T-helper 2 cell treated with Interferon-gamma antibody and Interleukin-4, amounts not matched to agents 100 ng/mL and 5 ng/mL, for 36 hours (primary cell): ENCODE measurements around the gene NKX3-2. TPM values are rescaled to one million over a fixed set of nuclear protein-coding genes. Genes with fewer than 3 reads are reported as not detected.
"Not testable (repeated sequence)": the region's sequence is repeated elsewhere in the genome, so short reads cannot be mapped to it uniquely, and the experiment has no call there.

Source experiments
- intact Hi-C: fragments of 100-400 bp; cut with micrococcal nuclease; formaldehyde crosslinking; loops from one replicate; pipeline ENCODE4 v1.15.1; 2023
- total RNA-seq: library from RNA; stranded (reverse); gene quantifications from 2 replicates; pipeline ENCODE4 v1.2.3, GENCODE V29; 2022

Gene NKX3-2
- total RNA-seq = not detected in 2 replicates

DNA sequence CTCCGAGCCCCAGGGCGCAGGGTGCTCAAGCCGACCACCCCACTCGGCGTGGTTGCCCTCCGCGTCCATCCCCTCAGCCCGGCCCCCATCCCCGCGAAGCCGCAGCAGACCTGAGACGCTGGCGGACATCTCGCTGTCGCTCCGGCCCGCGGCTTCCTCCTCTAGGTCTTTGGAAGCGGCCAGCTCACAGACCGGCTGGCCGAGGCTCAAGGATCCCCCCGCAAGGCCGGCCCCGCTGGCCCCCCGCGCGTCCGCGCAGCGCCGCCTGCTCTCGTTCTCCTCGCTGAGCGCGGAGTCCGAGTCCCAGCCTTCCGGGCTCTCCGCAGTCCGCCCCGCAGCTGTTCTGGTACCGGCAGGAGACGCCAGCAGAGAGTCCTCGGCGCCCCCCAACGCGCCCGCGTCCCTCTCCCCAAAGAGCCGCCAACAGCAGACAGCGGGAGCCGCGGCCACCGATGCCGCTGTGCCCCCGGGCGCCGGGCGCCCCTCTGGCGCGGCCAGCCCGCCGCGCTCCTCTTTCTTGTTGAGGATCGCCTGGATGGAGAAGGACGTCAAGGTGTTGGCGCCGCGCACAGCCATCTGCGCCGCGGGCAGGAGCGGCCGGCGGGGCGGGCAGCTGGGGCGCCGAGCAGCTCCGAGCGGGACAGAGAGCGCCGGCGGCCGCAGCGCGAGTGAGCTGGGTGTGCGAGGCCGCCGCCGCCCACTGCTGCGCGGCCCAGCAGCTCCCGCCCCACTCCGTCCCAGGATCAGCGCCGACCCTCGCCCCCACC, at the start of gene NKX3-2:
NKX3-2 (minus strand) TSS at position 670 of the 767 bp plus-strand sequence; CDS start at position 576, 94 bp downstream.
- intact Hi-C loops = loop anchor here (2.0 kb wide), 1 partner anchor 15 kb away; no protein-coding TSS in a partner anchor

DNA sequence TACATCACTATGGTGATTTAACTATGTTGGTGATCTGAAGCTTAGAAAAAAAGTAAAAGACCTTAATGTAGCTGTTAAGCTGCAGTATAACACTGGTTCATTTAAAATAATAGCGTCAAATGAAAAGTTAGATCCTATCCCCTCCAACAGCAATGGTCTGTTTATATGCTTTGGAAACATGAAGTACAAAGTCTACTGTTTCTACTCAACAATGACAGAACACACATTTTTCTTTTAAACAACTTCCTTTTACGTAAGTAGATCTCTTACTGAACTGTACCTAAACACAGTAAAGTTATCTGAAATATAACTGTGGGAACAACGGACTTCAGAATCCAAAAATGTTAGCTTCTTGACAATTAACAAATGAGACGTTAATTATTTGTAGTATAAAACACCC, 47.9 kb upstream of the NKX3-2 start:
- intact Hi-C loops = no loop called here

DNA sequence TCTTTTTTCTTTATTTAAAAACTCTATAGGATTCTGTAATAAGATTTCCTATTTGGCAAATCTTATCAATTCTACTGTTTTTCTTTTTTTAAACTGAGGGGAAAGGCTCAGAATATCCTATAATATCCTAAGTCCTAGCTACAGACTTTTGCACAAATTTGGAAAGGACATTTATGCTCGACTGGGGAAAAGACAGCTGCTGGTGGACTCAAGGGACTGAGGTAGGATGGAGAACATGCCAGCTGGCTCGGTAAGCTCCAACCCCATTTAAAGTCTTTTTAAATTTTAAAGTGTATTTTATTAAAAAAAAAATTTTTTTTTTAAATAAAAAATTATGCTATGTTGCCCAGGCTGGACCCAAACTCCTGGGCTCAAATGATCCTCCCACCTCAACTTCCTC, 46.5 kb upstream of the NKX3-2 start:
- intact Hi-C loops = no loop called here

DNA sequence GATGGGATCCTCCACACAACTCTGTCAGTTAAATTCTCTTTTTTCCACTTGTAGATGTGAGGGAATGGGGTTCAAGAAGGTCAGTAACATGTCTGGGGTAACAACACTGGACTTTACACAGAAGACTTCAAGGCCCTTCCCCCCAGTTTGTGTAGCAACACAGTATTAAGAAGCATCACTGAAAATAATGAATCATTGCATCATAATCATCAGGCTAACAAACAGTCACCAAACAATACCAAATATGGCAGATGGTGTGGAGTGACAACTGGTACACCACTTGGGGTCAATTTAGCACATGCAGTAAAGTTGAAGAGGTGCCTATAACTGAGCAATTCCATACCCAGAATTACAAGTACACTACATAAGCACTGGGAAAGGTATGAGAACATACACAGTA, 44.6 kb upstream of the NKX3-2 start:
- intact Hi-C loops = no loop called here

DNA sequence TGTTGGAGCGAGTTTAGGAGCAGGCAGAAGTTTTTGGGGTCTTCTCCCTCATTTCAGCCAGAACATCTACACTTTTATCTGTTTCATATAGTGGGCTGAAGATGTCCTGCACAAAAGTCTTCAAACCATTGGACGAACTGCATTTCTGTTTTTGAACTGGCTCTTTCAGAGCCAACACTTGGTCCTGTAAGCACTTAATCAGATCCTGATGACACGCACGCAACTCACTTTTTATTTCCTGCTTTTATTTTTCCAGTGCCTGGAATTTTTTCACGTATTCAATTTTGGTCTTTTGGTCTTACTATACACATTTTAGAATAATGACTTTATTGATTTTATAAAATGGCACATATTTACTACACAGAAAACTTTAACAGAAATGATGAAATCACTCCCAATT, 40.2 kb upstream of the NKX3-2 start:
- intact Hi-C loops = no loop called here

DNA sequence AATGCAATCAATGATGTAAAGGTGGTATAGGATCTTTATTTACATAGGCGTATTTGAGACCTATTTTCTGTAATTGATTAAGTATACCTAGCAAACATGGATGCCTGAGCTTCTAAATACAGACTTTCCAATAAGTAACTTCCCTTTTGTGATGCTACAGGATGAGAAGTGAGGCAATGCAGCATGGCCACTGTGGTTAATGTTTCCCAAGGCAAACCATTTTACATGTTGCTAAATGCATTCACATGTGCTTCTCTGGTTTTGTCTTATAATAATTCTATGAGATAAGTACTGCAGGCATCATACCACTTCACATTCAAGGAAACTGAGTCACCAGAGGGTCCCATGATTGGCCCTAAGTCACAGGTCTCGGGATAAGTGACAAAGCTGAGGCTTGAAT, 35.7 kb upstream of the NKX3-2 start:
- intact Hi-C loops = no loop called here

DNA sequence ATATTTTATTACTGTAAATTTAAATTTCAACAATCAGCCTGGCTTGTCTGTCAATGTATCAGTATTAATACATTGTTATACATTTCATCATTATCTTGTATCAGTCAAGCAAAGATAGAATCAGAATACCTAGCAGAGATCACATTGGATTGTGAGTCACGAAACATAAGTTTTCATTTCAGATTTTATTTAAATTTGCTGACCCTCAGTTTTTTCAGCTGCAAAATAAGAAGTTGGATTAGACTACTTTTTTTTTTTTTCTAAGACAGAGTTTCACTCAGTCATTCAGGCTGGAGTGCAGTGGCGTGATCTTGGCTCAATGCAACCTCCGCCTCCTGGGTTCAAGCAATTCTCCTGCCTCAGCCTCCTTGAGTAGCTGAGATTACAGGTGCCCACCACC, 33.4 kb upstream of the NKX3-2 start:
- intact Hi-C loops = no loop called here

DNA sequence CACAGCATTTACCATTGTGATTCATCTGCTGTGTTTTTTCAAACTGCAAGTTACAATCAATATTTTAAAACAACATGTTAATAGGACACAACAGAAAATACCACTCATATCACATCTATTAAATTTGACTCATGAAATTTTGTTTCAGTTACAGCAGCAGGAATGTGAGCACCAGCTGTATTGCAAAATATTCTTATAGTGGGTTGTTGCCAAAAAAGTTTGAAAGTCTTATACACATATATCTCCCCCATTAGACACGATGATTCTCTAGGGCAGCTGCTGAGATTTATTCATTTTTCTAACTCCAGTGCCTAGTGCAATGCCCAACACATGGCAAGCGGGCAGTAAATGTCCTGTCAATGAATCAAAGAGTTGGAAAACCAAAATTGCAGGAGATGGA, 26.6 kb upstream of the NKX3-2 start:
- intact Hi-C loops = no loop called here

DNA sequence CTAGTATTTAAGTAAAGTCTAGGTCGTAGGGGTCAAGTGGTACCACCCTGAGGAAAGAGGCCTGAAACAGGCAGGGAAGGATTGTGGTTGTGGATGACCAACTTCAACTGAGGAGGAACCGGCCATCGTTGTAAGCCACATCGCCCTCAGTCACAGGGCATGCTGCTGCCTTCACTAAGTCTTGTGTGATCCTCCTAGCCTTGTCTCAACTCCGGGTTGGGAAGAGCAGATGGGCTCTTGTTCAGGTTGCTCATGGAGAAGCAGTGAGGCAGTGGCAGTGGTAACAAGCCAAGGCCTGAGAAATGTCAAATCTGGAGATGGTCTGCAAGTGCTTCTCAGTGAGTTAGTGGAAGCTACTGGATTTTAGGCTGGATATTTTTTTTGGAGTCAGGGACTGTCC, 22.8 kb upstream of the NKX3-2 start:
- intact Hi-C loops = no loop called here

DNA sequence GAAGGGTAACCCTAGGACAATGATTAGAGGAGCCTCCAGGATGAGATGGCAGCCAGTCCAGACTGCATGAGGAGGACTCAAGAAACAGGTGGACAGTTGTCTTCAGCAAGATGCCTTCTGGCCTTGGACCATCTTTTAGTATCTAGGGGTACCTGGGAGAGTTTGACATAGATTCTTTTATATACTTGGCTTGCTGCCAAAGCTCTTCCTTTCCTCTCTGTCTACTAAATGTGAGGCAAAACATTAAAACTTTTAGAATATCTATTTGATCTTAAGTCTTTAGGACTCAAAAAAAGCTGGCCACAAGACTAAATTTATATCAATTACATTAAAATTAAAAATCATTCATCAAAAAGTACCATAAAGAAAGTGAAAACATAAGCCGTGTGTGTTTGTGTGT, 18.6 kb upstream of the NKX3-2 start:
- intact Hi-C loops = no loop called here

DNA sequence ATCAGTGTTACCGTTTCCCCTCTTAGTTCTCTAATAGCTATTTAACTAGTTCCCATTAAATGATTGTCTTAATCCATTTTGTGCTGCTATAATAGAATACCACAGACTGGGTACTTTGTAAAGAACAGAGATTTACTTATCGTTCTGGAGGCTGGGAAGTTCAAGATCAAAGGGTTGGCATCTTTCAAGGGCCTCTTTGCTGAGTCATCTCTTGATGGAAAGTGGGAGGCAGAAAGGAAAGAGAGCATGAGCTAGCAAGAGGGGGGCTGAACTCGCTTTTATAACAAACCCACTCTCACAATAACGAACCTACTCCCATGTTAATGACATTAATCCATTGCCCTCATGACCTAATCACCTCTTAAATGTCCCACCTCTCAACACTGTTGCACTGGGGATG, 17.4 kb upstream of the NKX3-2 start:
- intact Hi-C loops = no loop called here

DNA sequence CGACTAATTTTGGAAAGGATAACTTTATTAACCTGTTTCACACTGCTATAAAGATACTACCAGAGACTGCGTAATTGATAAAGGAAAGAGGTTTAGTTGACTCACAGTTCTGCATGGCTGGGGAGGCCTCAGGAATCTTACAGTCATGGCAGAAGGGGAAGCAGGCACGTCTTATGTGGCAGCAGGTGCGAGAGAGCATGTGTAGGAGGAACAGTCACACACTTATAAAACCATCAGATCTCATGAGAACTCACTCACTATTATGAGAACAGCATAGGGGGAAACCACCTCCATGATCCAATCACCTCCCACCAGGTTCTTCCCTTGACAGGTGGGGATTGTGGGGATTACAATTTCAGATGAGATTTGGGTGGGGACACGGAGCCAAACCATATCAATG, 15.8 kb upstream of the NKX3-2 start:
- intact Hi-C loops = not testable (repeated sequence)

DNA sequence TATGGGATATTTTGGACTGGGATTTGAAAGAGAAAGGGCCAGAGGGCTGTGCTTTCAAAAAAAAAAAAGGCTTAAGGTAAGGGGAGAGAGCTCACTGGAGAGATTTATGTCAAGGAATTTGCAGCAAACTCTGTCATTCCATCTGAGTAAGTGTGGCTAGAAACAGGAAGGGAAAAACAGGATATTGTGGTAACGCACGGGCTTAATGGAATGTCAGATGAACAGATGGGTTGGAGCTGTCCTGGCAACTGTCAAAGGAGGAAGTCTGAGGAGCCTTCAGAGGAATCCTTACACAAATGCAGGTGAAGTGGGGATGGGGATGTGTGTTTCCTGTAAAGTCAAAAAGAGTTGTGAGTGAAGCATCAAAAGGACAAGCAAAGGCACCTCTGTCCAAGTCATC, 15.1 kb upstream of the NKX3-2 start:
- intact Hi-C loops = no loop called here

DNA sequence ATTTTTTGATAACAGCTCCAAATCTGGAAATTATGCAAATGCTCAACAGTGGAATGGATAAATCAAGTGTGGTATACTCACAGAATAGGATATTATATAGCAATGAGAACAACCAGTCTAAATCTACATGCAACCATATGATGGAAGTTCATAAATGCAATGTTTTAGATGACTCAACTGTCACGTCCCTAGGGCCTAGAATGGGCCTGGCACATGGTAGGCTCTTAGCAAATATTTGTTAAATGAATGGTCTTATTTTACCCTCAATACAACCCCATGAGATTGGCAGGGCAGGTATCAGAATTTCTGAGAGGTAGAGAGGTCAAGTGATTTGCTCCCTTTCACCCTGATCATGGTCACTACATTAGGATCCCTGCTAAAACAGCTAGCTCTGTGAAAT, 14.6 kb upstream of the NKX3-2 start:
- intact Hi-C loops = no loop called here

DNA sequence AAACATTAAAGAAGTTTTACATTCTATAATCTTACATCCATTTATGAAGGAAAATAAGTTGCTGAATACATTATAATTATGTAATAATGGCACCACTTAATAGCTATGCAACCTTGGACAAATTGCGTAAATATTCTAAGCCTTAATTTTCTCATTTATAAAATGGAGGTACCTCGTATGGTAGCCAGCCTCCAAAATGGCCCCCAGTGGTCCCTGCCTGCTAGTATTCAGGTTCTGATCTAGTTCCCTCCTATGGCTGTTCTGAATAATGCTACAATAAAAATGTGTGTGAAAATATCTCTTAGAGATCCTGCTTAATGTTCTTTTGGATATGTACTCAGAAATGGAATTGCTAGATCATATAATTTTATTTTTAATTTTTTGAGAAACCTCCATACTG, 11.0 kb upstream of the NKX3-2 start:
- intact Hi-C loops = no loop called here

DNA sequence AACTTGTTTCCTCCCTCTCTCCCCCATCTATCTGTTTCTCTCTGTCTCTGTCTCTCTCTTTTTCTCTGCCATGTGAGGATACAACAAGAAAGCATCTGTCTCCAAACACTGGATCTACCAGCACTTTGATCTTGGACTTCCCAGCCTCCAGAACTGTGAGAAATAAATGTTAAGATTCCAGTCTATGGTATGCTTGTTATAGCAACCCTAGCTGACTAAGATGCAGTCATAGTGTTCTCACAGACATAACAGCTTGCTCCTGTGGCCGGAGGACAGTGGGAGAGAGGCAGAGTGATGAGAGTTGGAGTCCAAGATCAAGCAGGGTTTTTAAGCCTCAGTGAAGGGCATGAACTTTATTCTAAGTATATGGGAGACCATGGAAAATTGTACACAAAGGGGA, 8.8 kb upstream of the NKX3-2 start:
- intact Hi-C loops = no loop called here

DNA sequence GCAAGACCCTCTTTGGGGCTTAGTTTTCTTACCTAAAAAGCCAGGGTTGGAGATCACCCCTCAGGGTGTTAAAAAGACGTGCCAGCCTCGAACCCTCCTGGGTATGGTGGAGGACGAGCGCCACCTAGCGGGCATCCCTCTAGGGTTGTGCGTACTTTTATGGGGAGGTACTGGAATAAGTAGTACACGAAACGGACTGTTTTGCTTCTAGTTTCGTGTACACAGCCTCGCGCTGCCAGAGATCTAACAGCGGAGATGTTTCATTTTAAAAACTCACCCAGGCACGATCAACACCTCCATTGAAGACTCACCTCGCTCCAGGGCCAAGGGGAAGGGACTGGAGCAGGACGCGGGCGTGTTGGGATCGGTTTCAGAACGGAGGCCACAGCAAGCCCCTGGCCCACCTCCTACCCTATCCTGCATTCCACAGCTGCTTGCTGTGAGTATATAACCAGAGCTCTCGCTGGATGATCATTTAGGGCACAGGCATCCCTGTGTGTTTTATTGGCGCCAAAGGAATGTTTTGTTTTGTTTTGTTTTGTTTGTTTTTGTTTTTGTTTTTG, 4.8 kb upstream of the NKX3-2 start:
- intact Hi-C loops = loop anchor here (1.0 kb wide), 2 partner anchors 697 to 820 kb away; no protein-coding TSS in a partner anchor

DNA sequence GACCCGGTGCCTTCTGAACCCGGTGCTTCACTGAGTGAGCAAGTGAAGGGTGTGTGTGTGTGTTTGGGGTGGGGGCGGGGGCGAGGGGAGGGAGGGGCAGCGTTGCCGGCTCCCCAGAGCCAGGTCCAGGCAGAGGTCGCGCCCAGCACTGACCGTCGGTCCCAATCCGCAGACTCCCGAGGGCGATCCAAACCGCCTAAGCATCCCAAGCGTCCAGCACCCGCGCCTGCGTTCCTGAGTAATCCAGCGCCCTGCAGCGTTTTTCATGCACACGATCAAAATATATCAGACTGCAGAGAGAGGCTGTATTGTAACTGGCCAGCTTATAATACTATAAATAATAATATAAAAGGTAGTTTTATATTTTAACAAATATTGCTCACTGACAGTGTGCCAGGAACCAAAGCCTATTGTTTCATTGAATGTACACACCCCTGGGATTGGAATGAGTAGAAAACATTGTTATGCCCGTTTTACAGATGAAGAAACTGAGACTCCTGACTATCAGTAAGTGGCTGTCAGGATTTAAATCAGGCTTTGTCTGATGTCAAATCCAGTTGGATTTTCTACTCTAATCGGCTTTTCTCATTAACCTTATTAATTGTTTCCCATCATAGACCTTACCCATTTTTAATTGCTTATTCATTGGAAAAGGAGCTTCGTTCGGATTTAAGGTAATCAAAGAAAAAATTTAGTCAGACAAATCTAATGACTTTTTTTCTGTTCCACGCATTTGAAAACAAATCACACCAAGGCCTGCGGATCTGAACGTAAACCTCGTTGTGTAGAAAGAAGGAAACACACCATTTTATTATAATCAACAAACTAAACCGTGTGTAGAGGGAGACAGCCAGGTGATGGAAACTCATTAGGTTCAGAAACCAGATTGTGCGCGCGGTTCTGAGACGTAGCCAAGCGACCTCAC, 4.0 kb upstream of the NKX3-2 start:
- intact Hi-C loops = no loop called here

DNA sequence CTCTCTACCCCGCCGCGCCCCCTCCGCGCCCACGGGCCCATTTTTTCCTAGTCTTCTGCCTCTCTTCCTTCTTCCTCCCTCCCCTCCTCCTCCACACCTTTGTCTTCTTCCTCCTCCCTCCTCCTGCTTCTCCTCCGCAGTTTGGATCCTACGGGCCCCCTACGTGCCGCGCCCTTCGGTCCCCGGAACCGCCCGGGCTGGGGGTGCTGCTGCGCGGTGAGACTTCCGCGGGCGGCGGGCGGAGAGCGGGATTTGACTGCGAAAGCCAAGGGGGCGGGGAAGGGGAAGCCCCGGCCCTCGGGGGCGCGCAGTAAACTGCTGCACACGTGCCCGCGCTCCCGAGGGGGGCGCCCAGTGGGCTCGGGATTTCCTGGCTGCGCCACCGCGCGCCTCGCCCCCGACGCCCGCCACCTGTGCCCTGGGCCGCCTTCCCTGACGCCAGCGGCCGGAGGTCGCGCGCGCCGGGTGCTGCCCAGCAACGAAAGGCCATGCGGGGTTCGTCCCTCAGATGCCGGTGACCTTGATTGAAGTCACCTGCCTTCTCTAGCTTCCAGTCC, 3.3 kb upstream of the NKX3-2 start:
- intact Hi-C loops = loop anchor here (2.0 kb wide), 1 partner anchor 63 kb away; the partner anchor contains the start of gene RAB28

DNA sequence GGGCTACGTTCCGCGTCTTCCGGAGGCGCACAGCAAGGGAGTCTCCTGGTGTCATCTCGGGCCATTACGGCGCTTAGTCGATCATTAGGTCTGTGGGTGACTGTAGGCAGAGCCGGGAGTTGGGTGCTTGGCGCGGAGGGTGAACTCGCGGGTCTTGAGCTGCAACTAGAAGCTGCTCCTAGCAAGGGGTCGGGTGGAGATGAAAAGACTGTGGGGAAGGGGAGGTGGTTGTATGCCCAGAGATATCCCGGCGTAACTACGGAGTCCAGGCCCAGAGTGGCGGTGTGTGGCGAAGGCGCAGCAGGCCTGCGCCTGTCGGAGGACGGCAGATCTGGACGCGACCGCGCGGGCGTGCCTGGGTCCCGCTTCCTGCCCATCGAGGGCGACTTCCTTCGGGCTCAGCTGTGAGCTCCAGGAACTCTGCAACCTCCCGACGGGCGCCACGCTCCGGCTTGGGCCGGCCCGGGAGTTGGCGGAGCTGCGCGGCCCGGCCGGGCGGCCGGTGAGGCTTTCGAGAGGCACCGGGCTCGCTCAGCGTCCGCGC, 2.7 kb upstream of the NKX3-2 start:
- intact Hi-C loops = loop anchor here (2.0 kb wide), 1 partner anchor 62 kb away; the partner anchor contains the start of gene RAB28
